Measurements from ENCODE around the gene HOXD12.
A peak's percentile ranks its signal among the peaks of the same experiment; 100 is the strongest.

The HOXD12 gene

GRCh38 chr2:176118601-176119339, 19.2 kb downstream of the HOXD12 start:
- no peak for DNase-seq (ENCODE audit: low spot score)

- peak; percentile 52 for DNase-seq (ENCODE audit: low spot score)
These were observed 21.0 kb downstream of the HOXD12 start for GRCh38 chr2:176120364-176121189.

- no peak for DNase-seq (ENCODE audit: low spot score)
These were observed 21.8 kb downstream of the HOXD12 start for GRCh38 chr2:176121190-176122051.

- peak; percentile 84 for DNase-seq (ENCODE audit: low spot score)
These were observed 22.6 kb downstream of the HOXD12 start for GRCh38 chr2:176122052-176122682.

- DNase-seq (ENCODE audit: low spot score), result peak; percentile 77
These were observed 23.3 kb downstream of the HOXD12 start, which contains the start of gene HOXD9 for GRCh38 chr2:176122683-176123410. Gene HOXD9, plus strand, starts transcription at chr2:176122719. Its CDS starts 50 bp downstream, at chr2:176122769.

GRCh38 chr2:176123411-176124109, 24.0 kb downstream of the HOXD12 start:
- no peak for DNase-seq (ENCODE audit: low spot score)

GRCh38 chr2:176124110-176124946, 24.7 kb downstream of the HOXD12 start:
- DNase-seq (ENCODE audit: low spot score), result no peak

- no peak for DNase-seq (ENCODE audit: low spot score)
These were observed 25.6 kb downstream of the HOXD12 start for GRCh38 chr2:176124947-176125771.

GRCh38 chr2:176125772-176126054, 26.1 kb downstream of the HOXD12 start:
- DNase-seq (ENCODE audit: low spot score), result no peak

- no peak for DNase-seq (ENCODE audit: low spot score)
These were observed 27.6 kb downstream of the HOXD12 start for GRCh38 chr2:176126929-176127773.

- no peak for DNase-seq (ENCODE audit: low spot score)
These were observed 28.1 kb downstream of the HOXD12 start for GRCh38 chr2:176127774-176128072.

- DNase-seq (ENCODE audit: low spot score), result no peak
These were observed 28.8 kb downstream of the HOXD12 start for GRCh38 chr2:176128172-176128981.

- DNase-seq (ENCODE audit: low spot score), result peak; percentile 92
These were observed 29.6 kb downstream of the HOXD12 start, which contains the start of gene HOXD8 for GRCh38 chr2:176128982-176129796. Gene HOXD8, plus strand, starts transcription at chr2:176129705. Its CDS starts 662 bp downstream, at chr2:176130367.

- DNase-seq (ENCODE audit: low spot score), result peak; percentile 83
These were observed 30.2 kb downstream of the HOXD12 start for GRCh38 chr2:176129813-176130146.

- DNase-seq (ENCODE audit: low spot score), result peak; percentile 87
These were observed 30.8 kb downstream of the HOXD12 start for GRCh38 chr2:176130147-176130956.
